ENCODE measurements around the gene KCNJ16.

KCNJ16 gene

GRCh38 chr17:70134042-70134441, 59.0 kb downstream of the KCNJ16 start:
- in situ Hi-C loops (cut with HindIII; ENCODE audit: low sequenced_read_pairs) = loop anchor here (25.0 kb wide), 1 partner anchor 547 kb away; no protein-coding TSS in a partner anchor

GRCh38 chr17:70134777-70135176, 59.8 kb downstream of the KCNJ16 start:
- H3K4me3 ChIP-seq (ENCODE audit: low read depth, low read length) = no peak overlapping the region
- no peak for TF ChIP-seq CTCF (IDR thresholded peaks at IDR 0.05; ENCODE audit: low read depth, low read length, missing control alignments)
- in situ Hi-C loops (cut with HindIII; ENCODE audit: low sequenced_read_pairs) = loop anchor here (25.0 kb wide), 1 partner anchor 547 kb away; no protein-coding TSS in a partner anchor

More at GRCh38 chr17:70134042-70134441, 59.0 kb downstream of the KCNJ16 start:
- H3K4me3 ChIP-seq (ENCODE audit: low read depth, low read length) = no peak overlapping the region
- DNase-seq (ENCODE audit: low read depth) = no peak
- TF ChIP-seq CTCF (IDR thresholded peaks at IDR 0.05; ENCODE audit: low read depth, low read length, missing control alignments) = no peak

GRCh38 chr17:70136131-70136530, 61.1 kb downstream of the KCNJ16 start:
- in situ Hi-C loops (cut with HindIII; ENCODE audit: low sequenced_read_pairs) = loop anchor here (25.0 kb wide), 1 partner anchor 549 kb away; no protein-coding TSS in a partner anchor
- DNase-seq (ENCODE audit: low read depth) = no peak
- no peak for TF ChIP-seq CTCF (IDR thresholded peaks at IDR 0.05; ENCODE audit: low read depth, low read length, missing control alignments)
- no peak overlapping the region for H3K4me3 ChIP-seq (ENCODE audit: low read depth, low read length)

More at GRCh38 chr17:70134777-70135176, 59.8 kb downstream of the KCNJ16 start:
- DNase-seq (ENCODE audit: low read depth) = no peak

- TF ChIP-seq CTCF (IDR thresholded peaks at IDR 0.05; ENCODE audit: low read depth, low read length, missing control alignments) = no peak
- in situ Hi-C loops (cut with HindIII; ENCODE audit: low sequenced_read_pairs) = loop anchor here (25.0 kb wide), 1 partner anchor 550 kb away; no protein-coding TSS in a partner anchor
- peak; percentile 88 for DNase-seq (ENCODE audit: low read depth)
- peak overlapping the region; percentile 25 for H3K4me3 ChIP-seq (ENCODE audit: low read depth, low read length)
Measured at GRCh38 chr17:70137451-70138230, 62.6 kb downstream of the KCNJ16 start.

GRCh38 chr17:70138291-70138865, 63.4 kb downstream of the KCNJ16 start:
- H3K4me3 ChIP-seq (ENCODE audit: low read depth, low read length) = no peak overlapping the region
- in situ Hi-C loops (cut with HindIII; ENCODE audit: low sequenced_read_pairs) = loop anchor here (25.0 kb wide), 1 partner anchor 551 kb away; no protein-coding TSS in a partner anchor
- TF ChIP-seq CTCF (IDR thresholded peaks at IDR 0.05; ENCODE audit: low read depth, low read length, missing control alignments) = no peak
- DNase-seq (ENCODE audit: low read depth) = peak; percentile 15

GRCh38 chr17:70139449-70139993, 64.5 kb downstream of the KCNJ16 start:
- in situ Hi-C loops (cut with HindIII; ENCODE audit: low sequenced_read_pairs) = loop anchor here (25.0 kb wide), 1 partner anchor 552 kb away; no protein-coding TSS in a partner anchor
- TF ChIP-seq CTCF (IDR thresholded peaks at IDR 0.05; ENCODE audit: low read depth, low read length, missing control alignments) = no peak
- no peak overlapping the region for H3K4me3 ChIP-seq (ENCODE audit: low read depth, low read length)
- DNase-seq (ENCODE audit: low read depth) = no peak

Data from astrocyte of the cerebellum (primary cell).